HepG2 (cell line): Measurements from ENCODE around the gene GRHPR. TPM values are rescaled to one million over a fixed set of nuclear protein-coding genes. Genes with fewer than 3 reads are reported as not detected.

ENCODE experiments used
- ATF6 ChIP-seq: sonication (generic); formaldehyde crosslinking; conservative IDR thresholded peaks from 2 replicates; pipeline ENCODE4 v1.4.0; 2020; ENCODE audit warnings: missing genetic modification reagents
- ESRRA ChIP-seq: sonication (generic); formaldehyde crosslinking; IDR thresholded peaks from 2 replicates; pipeline ENCODE4 v1.5.1; 2020; ENCODE audit warnings: mild to moderate bottlenecking, low read depth, missing genetic modification reagents
- GPN1 ChIP-seq: sonication (generic); formaldehyde crosslinking; IDR thresholded peaks from 2 replicates; pipeline ENCODE4 v1.5.1; 2020; ENCODE audit warnings: missing genetic modification reagents, borderline replicate concordance
- HCFC1 ChIP-seq: fragments of 150-350 bp; IDR thresholded peaks from 2 replicates; pipeline ENCODE4 v1.6.1; 2014; ENCODE audit warnings: low read depth, low read length
- ISX ChIP-seq: sonication (generic); formaldehyde crosslinking; conservative IDR thresholded peaks from 2 replicates; pipeline ENCODE4 v1.5.0; 2020; ENCODE audit warnings: missing genetic modification reagents
- MAFK ChIP-seq, 2 experiments: IDR thresholded peaks in 1 of 2; conservative IDR thresholded peaks in 1 of 2; 2 replicates each; pipeline ENCODE4 v1.6.1; 2011; ENCODE audit warnings: improper control_type of control experiment in 2 of 2, low read length in 2 of 2
- MEIS1 ChIP-seq: sonication (generic); formaldehyde crosslinking; IDR thresholded peaks from 2 replicates; pipeline ENCODE4 v1.9.0; 2021; ENCODE audit warnings: mild to moderate bottlenecking, missing genetic modification reagents, moderate library complexity, borderline replicate concordance
- SP1 ChIP-seq, 2 experiments: fragments of 450-650 bp in 1 of 2; sonication (generic) in 1 of 2; formaldehyde crosslinking in 1 of 2; IDR thresholded peaks; 2 replicates each; pipeline versions ENCODE4 v1.4.0 to v1.6.1; 2016 to 2020; ENCODE audit warnings: missing genetic modification reagents in 1 of 2
- ZMYM3 ChIP-seq: sonication (generic); formaldehyde crosslinking; IDR thresholded peaks from 2 replicates; pipeline ENCODE4 v1.5.1; 2020; ENCODE audit warnings: mild to moderate bottlenecking, missing genetic modification reagents
- ZNF224 ChIP-seq: sonication (generic); formaldehyde crosslinking; IDR thresholded peaks from 2 replicates; pipeline ENCODE4 v1.5.0; 2020; ENCODE audit warnings: mild to moderate bottlenecking, missing genetic modification reagents
- ZNF232 ChIP-seq: sonication (generic); formaldehyde crosslinking; IDR thresholded peaks from 2 replicates; pipeline ENCODE4 v1.4.0; 2020; ENCODE audit warnings: missing genetic modification reagents, borderline replicate concordance
- ZNF33B ChIP-seq: sonication (generic); formaldehyde crosslinking; IDR thresholded peaks from 2 replicates; pipeline ENCODE4 v1.5.1; 2020; ENCODE audit warnings: mild to moderate bottlenecking, missing genetic modification reagents
- ZNF446 ChIP-seq: sonication (generic); formaldehyde crosslinking; IDR thresholded peaks from 2 replicates; pipeline ENCODE4 v1.5.0; 2020; ENCODE audit warnings: mild to moderate bottlenecking, missing genetic modification reagents
- ZNF660 ChIP-seq: sonication (generic); formaldehyde crosslinking; IDR thresholded peaks from 2 replicates; pipeline ENCODE4 v1.5.1; 2020; ENCODE audit warnings: mild to moderate bottlenecking, low read depth, missing genetic modification reagents, borderline replicate concordance
- ZNF782 ChIP-seq: sonication (generic); formaldehyde crosslinking; IDR thresholded peaks from 2 replicates; pipeline ENCODE4 v1.4.0; 2020; ENCODE audit warnings: missing genetic modification reagents, mild to moderate bottlenecking, borderline replicate concordance
- polyA plus RNA-seq, 8 experiments: library from polyadenylated mRNA; depleted of rRNA in 3 of 8; stranded (reverse) in 7 of 8; unstranded in 1 of 8; fragments of >200 nt; fragmentation: Illumina TruSeq in 4 of 8; extraction: Trizol in 4 of 8; gene quantifications; 2 replicates each; pipeline versions ENCODE4 v1.2.1 to v1.2.3, GENCODE V29; 2011 to 2016; ENCODE audit warnings: low read depth in 4 of 8, missing spikeins in 1 of 8, mixed read lengths in 1 of 8; ENCODE audit not compliant: insufficient read depth in 1 of 8
- total RNA-seq, 5 experiments: library from RNA; depleted of rRNA; stranded (reverse); fragments of >200 nt; fragmentation: Illumina TruSeq; extraction: Trizol; gene quantifications; 2 replicates each; pipeline ENCODE4 v1.2.3, GENCODE V29; 2016; ENCODE audit warnings: low read depth in 1 of 5
- TF ChIP-seq, protein P1 (sequence below): sonication (generic); formaldehyde crosslinking; IDR thresholded peaks from 2 replicates; pipeline ENCODE4 v1.4.0; 2020; ENCODE audit warnings: mild to moderate bottlenecking, missing genetic modification reagents
- TF ChIP-seq, protein P2 (sequence below): sonication (generic); formaldehyde crosslinking; IDR thresholded peaks from 2 replicates; pipeline ENCODE4 v1.5.1; 2020; ENCODE audit warnings: mild to moderate bottlenecking, missing genetic modification reagents, moderate library complexity
- TF ChIP-seq, protein P3 (sequence below): sonication (generic); formaldehyde crosslinking; IDR thresholded peaks from 2 replicates; pipeline ENCODE4 v1.4.0; 2020; ENCODE audit warnings: mild to moderate bottlenecking, missing genetic modification reagents

GRHPR gene
- total and polyA plus RNA-seq, 2 of the 13 experiments (the other 11 are each of a cell fraction or from before 2014, with no cell fraction given) = 113 to 115 TPM

- TF ChIP-seq, protein P1, sequence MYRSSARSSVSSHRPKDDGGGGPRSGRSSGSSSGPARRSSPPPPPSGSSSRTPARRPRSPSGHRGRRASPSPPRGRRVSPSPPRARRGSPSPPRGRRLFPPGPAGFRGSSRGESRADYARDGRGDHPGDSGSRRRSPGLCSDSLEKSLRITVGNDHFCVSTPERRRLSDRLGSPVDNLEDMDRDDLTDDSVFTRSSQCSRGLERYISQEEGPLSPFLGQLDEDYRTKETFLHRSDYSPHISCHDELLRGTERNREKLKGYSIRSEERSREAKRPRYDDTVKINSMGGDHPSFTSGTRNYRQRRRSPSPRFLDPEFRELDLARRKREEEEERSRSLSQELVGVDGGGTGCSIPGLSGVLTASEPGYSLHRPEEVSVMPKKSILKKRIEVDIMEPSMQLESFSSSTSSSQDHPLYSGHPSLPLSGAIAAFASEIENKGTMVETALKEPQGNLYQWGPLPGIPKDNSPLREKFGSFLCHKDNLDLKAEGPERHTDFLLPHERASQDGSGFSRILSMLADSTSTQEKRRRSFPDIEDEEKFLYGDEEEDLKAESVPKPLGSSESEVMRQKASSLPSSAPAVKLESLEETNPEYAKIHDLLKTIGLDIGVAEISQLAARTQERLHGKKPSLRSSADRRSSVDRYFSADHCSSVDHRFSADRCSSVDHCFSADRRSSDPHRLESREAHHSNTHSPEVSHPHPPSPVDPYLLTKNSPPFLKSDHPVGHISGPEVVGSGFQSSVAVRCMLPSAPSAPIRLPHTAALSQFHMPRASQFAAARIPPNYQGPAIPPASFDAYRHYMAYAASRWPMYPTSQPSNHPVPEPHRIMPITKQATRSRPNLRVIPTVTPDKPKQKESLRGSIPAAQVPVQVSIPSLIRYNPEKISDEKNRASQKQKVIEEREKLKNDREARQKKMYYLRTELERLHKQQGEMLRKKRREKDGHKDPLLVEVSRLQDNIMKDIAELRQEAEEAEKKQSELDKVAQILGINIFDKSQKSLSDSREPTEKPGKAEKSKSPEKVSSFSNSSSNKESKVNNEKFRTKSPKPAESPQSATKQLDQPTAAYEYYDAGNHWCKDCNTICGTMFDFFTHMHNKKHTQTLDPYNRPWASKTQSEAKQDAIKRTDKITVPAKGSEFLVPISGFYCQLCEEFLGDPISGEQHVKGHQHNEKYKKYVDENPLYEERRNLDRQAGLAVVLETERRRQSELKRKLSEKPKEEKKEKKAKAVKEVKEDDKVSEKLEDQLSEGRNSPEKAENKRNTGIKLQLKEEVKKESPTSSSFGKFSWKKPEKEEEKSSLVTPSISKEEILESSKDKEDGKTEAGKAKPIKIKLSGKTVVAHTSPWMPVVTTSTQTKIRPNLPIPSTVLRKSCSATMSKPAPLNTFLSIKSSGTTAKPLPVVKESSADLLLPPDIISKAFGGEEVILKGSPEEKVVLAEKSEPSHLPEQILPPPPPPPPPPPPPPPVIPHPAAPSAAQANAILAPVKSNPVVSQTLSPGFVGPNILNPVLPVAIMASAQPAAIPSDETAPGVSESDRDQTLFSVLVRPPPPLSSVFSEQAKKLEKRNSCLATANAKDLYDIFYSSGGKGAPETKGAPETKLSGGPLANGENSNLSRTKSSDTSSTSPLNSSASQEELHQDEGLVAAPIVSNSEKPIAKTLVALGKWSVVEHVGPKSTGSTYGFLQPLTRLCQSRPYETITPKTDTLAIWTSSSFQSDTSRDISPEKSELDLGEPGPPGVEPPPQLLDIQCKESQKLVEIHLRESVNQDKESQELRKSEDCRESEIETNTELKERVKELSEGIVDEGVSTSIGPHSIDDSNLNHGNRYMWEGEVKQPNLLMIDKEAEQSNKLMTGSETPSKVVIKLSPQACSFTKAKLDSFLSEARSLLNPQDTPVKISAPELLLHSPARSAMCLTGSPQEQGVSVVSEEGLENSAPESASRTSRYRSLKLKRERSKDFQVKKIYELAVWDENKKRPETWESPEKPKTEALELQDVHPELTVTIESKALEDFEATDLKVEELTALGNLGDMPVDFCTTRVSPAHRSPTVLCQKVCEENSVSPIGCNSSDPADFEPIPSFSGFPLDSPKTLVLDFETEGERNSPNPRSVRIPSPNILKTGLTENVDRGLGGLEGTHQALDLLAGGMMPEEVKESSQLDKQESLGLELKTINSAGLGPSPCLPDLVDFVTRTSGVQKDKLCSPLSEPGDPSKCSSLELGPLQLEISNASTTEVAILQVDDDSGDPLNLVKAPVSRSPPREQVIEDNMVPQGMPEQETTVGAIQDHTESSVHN (CRISPR knock-in tag) = no peak
- TF ChIP-seq ZNF782 (CRISPR knock-in tag) (peak; percentile 40; the same call in 1 of the 2 replicates), MAFK (conservative IDR thresholded peaks at IDR 0.05 in 1 of 2, IDR thresholded peaks at IDR 0.05 in 1 of 2; ENCODE audit: low read length in 2 of 2) (no peak), ZNF660 (CRISPR knock-in tag) (no peak), ISX (CRISPR knock-in tag) (no peak), ZNF33B (CRISPR knock-in tag) (no peak), ATF6 (CRISPR knock-in tag) (no peak), MEIS1 (CRISPR knock-in tag) (no peak), ZNF446 (CRISPR knock-in tag) (no peak), HCFC1 (no peak), ESRRA (CRISPR knock-in tag) (0 out of 2 replicates have a peak, but pooled peaks have one; percentile 59), ZNF232 (CRISPR knock-in tag) (no peak), SP1 (IDR thresholded peaks at IDR 0.05) (no peak), SP1 (CRISPR knock-in tag; IDR thresholded peaks at IDR 0.05) (no peak), ZNF224 (CRISPR knock-in tag) (0 out of 2 replicates have a peak, but pooled peaks have one; percentile 43), GPN1 (CRISPR knock-in tag) (no peak), ZMYM3 (CRISPR knock-in tag) (peak; percentile 27; the same call in 1 of the 2 replicates)
- TF ChIP-seq, protein P2, sequence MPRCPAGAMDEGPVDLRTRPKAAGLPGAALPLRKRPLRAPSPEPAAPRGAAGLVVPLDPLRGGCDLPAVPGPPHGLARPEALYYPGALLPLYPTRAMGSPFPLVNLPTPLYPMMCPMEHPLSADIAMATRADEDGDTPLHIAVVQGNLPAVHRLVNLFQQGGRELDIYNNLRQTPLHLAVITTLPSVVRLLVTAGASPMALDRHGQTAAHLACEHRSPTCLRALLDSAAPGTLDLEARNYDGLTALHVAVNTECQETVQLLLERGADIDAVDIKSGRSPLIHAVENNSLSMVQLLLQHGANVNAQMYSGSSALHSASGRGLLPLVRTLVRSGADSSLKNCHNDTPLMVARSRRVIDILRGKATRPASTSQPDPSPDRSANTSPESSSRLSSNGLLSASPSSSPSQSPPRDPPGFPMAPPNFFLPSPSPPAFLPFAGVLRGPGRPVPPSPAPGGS (CRISPR knock-in tag) = no peak
- TF ChIP-seq, protein P3, sequence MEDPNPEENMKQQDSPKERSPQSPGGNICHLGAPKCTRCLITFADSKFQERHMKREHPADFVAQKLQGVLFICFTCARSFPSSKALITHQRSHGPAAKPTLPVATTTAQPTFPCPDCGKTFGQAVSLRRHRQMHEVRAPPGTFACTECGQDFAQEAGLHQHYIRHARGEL (CRISPR knock-in tag) = no peak
Observed at GRCh38 chr9:37381094-37381741, 41.3 kb upstream of the GRHPR start (continued).
